Activated CD8-positive, alpha-beta T cell treated with anti-CD3 and anti-CD28 coated beads for 36 hours (primary cell): Measurements from ENCODE around the gene GNAZ. TPM values are rescaled to one million over a fixed set of nuclear protein-coding genes. Genes with fewer than 3 reads are reported as not detected.

Experiments
- ATAC-seq: fragments of 200-7000 bp; cut with Tn5 transposase; one replicate; pipeline ENCODE4 v1.10.0; 2021; ENCODE audit warnings: mild to moderate bottlenecking, moderate library complexity
- CTCF ChIA-PET: fragments of 350-600 bp; sonication (Branson Sonifier 250); formaldehyde crosslinking; loops from one replicate; lab custom pipeline; 2021; ENCODE audit warnings: antibody characterized with exemption; lab: Charles Lee
- POLR2A ChIA-PET: fragments of 350-600 bp; sonication (Branson Sonifier 250); formaldehyde crosslinking; loops from one replicate; lab custom pipeline; 2021; ENCODE audit warnings: antibody characterized with exemption; lab: Charles Lee
- DNase-seq: peaks from one replicate; pipeline ENCODE4 v3.0.0-alpha.2; 2020
- H3K27ac Mint-ChIP-seq: one replicate; pipeline ENCODE4 v1.8.0; 2021; ENCODE audit warnings: mild to moderate bottlenecking, mixed read lengths
- H3K27me3 Mint-ChIP-seq: one replicate; pipeline ENCODE4 v1.8.0; 2021; ENCODE audit warnings: mixed read lengths
- H3K36me3 Mint-ChIP-seq: one replicate; pipeline ENCODE4 v1.8.0; 2021; ENCODE audit warnings: low read depth, mixed read lengths
- H3K4me1 Mint-ChIP-seq: one replicate; pipeline ENCODE4 v1.8.0; 2021; ENCODE audit warnings: low read depth, mixed read lengths
- H3K4me3 Mint-ChIP-seq: one replicate; pipeline ENCODE4 v1.8.0; 2021; ENCODE audit warnings: mild to moderate bottlenecking, moderate library complexity, mixed read lengths
- H3K9me3 Mint-ChIP-seq: one replicate; pipeline ENCODE4 v1.8.0; 2021; ENCODE audit warnings: mixed read lengths
- CTCF ChIP-seq: fragments of 200-600 bp; IDR thresholded peaks from one replicate; pipeline ENCODE4 v1.8.0; 2022; ENCODE audit warnings: antibody characterized with exemption, mild to moderate bottlenecking
- intact Hi-C: fragments of 100-400 bp; cut with micrococcal nuclease; formaldehyde crosslinking; loops from one replicate; pipeline ENCODE4 v1.10.0; 2022
- total RNA-seq, 2 experiments: library from RNA; stranded (reverse); gene quantifications; one replicate each; pipeline ENCODE4 v1.2.3, GENCODE V29; 2021

Gene GNAZ
- total RNA-seq, 2 experiments from 2014 or later = 0.50 to 0.56 TPM

DNA sequence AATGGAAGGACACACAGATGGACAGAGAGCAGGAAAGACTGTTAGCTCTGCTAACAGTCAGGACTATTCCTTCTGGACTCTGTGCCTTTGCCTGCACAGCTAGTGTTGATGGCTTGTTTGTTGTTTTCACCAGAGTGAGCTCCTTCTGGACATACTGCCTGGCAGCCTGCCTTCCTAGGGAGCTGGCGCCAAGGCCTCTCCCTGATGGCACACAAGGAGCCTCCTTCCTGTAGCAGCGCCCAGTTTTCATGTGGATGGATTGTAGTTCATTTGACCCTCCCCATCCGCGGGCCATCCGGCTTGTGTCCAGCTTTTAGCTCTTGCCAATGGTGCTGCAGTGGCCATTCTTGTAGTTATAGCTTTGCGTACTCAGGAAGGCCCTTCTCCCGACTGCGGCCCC lies 93.3 kb downstream of the GNAZ start:
- ChIA-PET POLR2A (no interaction called here), CTCF (interaction anchor here (1.2 to 2.5 kb wide), 2 partner anchors 15 to 127 kb away, joined by 4 to 9 read pairs; no protein-coding TSS in a partner anchor)
- DNase-seq (no peak), ATAC-seq (no peak)
- Mint-ChIP-seq H3K36me3 (no peaks in the 10 kb centered on the region), H3K27ac (no peak overlapping the region), H3K27me3 (no peaks in the 10 kb centered on the region), H3K9me3 (no peaks in the 10 kb centered on the region), H3K4me3 (no peak overlapping the region), H3K4me1 (no peaks in the 10 kb centered on the region)
- no peak for TF ChIP-seq CTCF
- intact Hi-C loops = no loop called here

- no peaks in the 10 kb centered on the region for H3K36me3 Mint-ChIP-seq
- no peak overlapping the region for H3K4me3 Mint-ChIP-seq
- no peak for TF ChIP-seq CTCF
- H3K9me3 Mint-ChIP-seq = no peaks in the 10 kb centered on the region
- intact Hi-C loops = no loop called here
- H3K27ac Mint-ChIP-seq = no peak overlapping the region
- no peak for DNase-seq
- H3K4me1 Mint-ChIP-seq = no peaks in the 10 kb centered on the region
- ChIA-PET CTCF (interaction anchor here (1.2 to 2.5 kb wide), 2 partner anchors 14 to 126 kb away, joined by 4 to 9 read pairs; no protein-coding TSS in a partner anchor), POLR2A (no interaction called here)
- ATAC-seq = no peak
- no peaks in the 10 kb centered on the region for H3K27me3 Mint-ChIP-seq
These were observed 93.8 kb downstream of the GNAZ start for GRCh38 chr22:23164091-23164490.

- H3K4me3 Mint-ChIP-seq = no peak overlapping the region
- H3K27ac Mint-ChIP-seq = no peak overlapping the region
- no peaks in the 10 kb centered on the region for H3K27me3 Mint-ChIP-seq
- ATAC-seq = no peak
- intact Hi-C loops = no loop called here
- DNase-seq = no peak
- H3K4me1 Mint-ChIP-seq = no peaks in the 10 kb centered on the region
- ChIA-PET CTCF (interaction anchor here (1.0 kb wide), 1 partner anchor 116 kb away, joined by 4 read pairs; no protein-coding TSS in a partner anchor), POLR2A (interaction anchor here (0.6 to 0.9 kb wide), 2 partner anchors 9 to 125 kb away, joined by 3 to 4 read pairs; no protein-coding TSS in a partner anchor)
- H3K9me3 Mint-ChIP-seq = no peaks in the 10 kb centered on the region
- no peaks in the 10 kb centered on the region for H3K36me3 Mint-ChIP-seq
- no peak for TF ChIP-seq CTCF
These were observed 95.9 kb downstream of the GNAZ start for GRCh38 chr22:23166042-23166831.

- ATAC-seq (no peak), DNase-seq (no peak)
- CTCF ChIA-PET = interaction anchor here (1.3 kb wide), 1 partner anchor 209 kb away, joined by 3 read pairs; no protein-coding TSS in a partner anchor
- Mint-ChIP-seq H3K27me3 (no peaks in the 10 kb centered on the region), H3K36me3 (no peaks in the 10 kb centered on the region), H3K4me3 (no peak overlapping the region), H3K4me1 (no peaks in the 10 kb centered on the region), H3K27ac (no peak overlapping the region), H3K9me3 (no peaks in the 10 kb centered on the region)
- POLR2A ChIA-PET = no interaction called here
- no peak for TF ChIP-seq CTCF
- intact Hi-C loops = no loop called here
These were observed 96.7 kb downstream of the GNAZ start for GRCh38 chr22:23166841-23167616.
